ENCODE measurements around the gene LRRC70.
"Not testable (repeated sequence)": the region's sequence is repeated elsewhere in the genome, so short reads cannot be mapped to it uniquely, and the experiment has no call there.

The LRRC70 gene

DNA sequence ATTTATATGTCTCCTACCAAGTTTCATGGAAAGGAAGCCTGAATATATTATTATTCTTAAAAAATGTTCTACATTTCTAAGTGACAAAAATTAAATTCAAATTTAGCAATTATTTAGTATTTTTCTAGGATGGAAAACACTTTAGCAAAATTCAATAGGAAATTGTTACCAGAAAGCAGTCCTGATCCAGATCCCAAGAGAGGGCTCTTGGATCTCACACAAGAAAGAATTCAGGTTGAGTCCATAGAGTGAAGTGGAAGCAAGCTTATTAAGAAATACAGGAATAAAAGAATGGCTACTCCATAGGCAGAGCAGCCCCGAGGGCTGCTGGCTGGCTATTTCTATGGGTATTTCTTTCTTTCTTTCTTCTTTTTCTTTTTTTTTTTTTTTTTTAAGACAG lies 44.7 kb downstream of the LRRC70 start:
- DNase-seq = no peak
- Histone ChIP-seq H3K4me3 (ENCODE audit: low read depth, low read length) (no peak overlapping the region), H3K27me3 (no peaks in the 10 kb centered on the region), H3K4me1 (no peaks in the 10 kb centered on the region), H3K9me3 (no peaks in the 10 kb centered on the region), H3K36me3 (peaks cover 8% of the 10 kb centered on the region)
- TF ChIP-seq, protein P1, sequence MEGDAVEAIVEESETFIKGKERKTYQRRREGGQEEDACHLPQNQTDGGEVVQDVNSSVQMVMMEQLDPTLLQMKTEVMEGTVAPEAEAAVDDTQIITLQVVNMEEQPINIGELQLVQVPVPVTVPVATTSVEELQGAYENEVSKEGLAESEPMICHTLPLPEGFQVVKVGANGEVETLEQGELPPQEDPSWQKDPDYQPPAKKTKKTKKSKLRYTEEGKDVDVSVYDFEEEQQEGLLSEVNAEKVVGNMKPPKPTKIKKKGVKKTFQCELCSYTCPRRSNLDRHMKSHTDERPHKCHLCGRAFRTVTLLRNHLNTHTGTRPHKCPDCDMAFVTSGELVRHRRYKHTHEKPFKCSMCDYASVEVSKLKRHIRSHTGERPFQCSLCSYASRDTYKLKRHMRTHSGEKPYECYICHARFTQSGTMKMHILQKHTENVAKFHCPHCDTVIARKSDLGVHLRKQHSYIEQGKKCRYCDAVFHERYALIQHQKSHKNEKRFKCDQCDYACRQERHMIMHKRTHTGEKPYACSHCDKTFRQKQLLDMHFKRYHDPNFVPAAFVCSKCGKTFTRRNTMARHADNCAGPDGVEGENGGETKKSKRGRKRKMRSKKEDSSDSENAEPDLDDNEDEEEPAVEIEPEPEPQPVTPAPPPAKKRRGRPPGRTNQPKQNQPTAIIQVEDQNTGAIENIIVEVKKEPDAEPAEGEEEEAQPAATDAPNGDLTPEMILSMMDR (IDR thresholded peaks at IDR 0.05; ENCODE audit: low read depth, low read length) = no peak

DNA sequence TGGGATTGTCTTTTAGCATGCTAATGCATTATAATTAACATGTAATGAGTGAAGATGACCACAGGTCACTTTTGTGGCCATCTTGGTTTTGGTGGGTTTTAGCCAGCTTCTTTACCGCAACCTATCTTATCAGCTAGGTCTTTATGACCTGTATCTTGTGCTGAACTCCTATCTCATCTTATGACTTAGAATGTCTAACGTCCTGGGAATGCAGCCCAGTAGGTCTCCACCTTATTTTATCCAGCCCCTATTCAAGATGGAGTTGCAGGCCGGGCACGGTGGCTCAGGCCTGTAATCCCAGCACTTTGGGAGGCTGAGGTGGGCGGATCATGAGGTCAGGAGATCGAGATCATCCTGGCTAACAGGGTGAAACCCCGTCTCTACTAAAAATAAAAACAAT lies 45.8 kb downstream of the LRRC70 start:
- H3K4me1 ChIP-seq; H3K36me3 ChIP-seq; H3K27me3 ChIP-seq; H3K9me3 ChIP-seq; H3K4me3 ChIP-seq (ENCODE audit: low read depth, low read length); DNase-seq: not testable (repeated sequence)

GRCh38 chr5:62626534-62626933 lies 47.9 kb downstream of the LRRC70 start:
- H3K36me3 ChIP-seq = peaks cover 8% of the 10 kb centered on the region
- TF ChIP-seq, protein P1 (IDR thresholded peaks at IDR 0.05; ENCODE audit: low read depth, low read length) = no peak
- no peaks in the 10 kb centered on the region for H3K9me3 ChIP-seq
- no peaks in the 10 kb centered on the region for H3K4me1 ChIP-seq
- no peak for DNase-seq
- H3K4me3 ChIP-seq (ENCODE audit: low read depth, low read length) = no peak overlapping the region
- no peaks in the 10 kb centered on the region for H3K27me3 ChIP-seq

DNA sequence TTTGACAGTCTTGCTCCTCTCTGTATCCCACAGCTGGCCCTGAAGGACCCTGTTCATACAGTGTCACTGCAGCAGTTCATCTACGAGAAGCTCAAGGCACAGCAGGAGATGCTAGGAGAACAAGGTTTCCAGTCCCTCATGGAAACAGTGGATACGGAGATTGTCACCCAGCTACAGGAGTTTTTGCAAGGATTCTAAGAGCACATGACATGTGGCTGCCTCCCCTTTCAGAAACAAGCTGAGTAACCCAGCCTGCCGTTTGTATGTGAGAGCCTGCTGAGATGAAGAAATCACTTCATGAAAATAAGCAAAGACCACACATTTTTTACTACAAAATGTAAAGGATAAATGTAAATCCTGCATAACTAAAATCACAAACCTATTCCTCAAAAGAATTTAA lies 48.5 kb downstream of the LRRC70 start:
- TF ChIP-seq, protein P1 (IDR thresholded peaks at IDR 0.05; ENCODE audit: low read depth, low read length) = no peak
- Histone ChIP-seq H3K27me3 (no peaks in the 10 kb centered on the region), H3K9me3 (no peaks in the 10 kb centered on the region), H3K36me3 (peaks cover 8% of the 10 kb centered on the region), H3K4me3 (ENCODE audit: low read depth, low read length) (no peak overlapping the region), H3K4me1 (no peaks in the 10 kb centered on the region)
- no peak for DNase-seq

GRCh38 chr5:62627901-62628300 lies 49.3 kb downstream of the LRRC70 start:
- peaks cover 8% of the 10 kb centered on the region for H3K36me3 ChIP-seq
- H3K9me3 ChIP-seq = no peaks in the 10 kb centered on the region
- no peaks in the 10 kb centered on the region for H3K27me3 ChIP-seq
- H3K4me1 ChIP-seq = no peaks in the 10 kb centered on the region
- DNase-seq = no peak
- TF ChIP-seq, protein P1 (IDR thresholded peaks at IDR 0.05; ENCODE audit: low read depth, low read length) = no peak
- H3K4me3 ChIP-seq (ENCODE audit: low read depth, low read length) = no peak overlapping the region

All from BE2C (cell line).